ENCODE data around the gene OSBPL7.

Gene OSBPL7

GRCh38 chr17:47847341-47848197 lies 26.0 kb upstream of the OSBPL7 start:
- no peak for DNase-seq (ENCODE audit: low read depth in 2 of 2)

DNA sequence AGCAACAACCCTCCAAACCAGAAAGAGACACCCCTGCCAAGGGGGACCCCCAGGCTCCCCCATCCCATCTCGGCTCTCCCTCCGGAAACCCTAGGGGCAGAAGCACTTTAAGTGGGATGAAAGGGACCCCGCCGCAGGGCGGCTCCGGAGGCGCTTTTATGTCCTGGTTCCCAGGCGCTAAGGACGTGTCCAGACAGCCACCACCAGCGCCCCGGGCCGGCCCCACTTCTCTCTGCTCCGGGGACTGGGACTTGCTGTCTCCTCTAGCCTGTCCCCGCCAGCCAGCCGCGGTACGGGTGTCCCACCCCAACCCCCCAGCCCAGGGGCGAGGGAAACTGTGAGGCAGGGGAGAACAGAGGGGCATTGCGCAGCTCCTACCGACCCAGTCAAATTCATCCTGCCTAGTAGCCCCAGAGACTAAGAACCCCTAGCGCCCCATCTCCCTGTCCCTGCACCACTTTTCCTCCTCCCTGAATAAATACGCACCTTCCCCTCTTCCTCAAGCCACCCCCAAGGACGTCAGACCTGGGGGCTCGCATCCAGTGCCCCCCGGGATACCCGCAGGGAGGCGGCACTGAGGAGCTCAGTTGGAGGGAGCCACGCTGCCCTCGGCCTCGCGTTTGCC lies 25.2 kb upstream of the OSBPL7 start:
- DNase-seq (ENCODE audit: low read depth in 2 of 2) = no peak

GRCh38 chr17:47845716-47846075 lies 24.1 kb upstream of the OSBPL7 start:
- DNase-seq (ENCODE audit: low read depth in 2 of 2) = no peak

DNA sequence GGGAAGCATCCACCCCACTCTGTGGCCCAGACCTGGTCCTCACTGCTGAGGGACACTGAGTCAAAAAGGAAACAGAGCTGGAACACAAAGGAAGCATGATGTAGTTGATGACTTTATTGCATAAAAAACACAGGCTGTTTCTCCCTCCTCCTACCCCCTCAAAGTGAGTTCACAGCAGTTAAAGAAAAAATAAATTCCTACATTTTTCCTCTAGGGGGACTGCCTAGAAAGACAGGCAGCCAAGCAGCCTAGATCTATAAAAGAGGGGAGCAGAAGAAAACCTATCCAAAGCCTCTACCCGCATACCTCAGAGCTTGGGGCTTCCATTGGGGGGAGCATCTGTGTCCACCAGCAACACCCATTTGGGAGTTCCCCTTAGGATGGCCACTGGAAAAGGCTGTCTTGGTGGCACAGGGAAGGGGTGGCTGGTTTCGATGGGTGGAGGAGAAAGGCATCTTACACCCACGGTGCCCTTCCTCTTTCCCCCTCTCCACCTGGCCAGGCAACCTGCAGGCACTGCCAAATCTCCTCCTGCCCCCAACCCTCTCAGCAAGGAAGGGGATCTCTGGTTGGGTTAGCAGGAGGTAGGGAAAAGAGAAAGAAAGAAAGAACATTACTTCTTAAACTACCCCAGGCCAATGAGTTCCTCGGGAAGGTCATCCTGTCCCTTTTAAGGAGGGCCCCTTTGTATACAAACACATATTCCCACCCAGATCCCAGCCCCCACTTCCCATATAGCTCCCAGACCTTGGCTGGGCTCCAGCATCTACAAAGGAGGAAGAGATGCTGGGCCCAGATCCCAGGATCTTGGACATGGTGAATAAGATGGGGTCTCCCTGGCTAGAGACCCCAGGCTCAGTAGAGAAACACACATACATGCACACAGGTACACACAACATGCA lies 23.5 kb upstream of the OSBPL7 start:
- no peak for DNase-seq (ENCODE audit: low read depth in 2 of 2)

DNA sequence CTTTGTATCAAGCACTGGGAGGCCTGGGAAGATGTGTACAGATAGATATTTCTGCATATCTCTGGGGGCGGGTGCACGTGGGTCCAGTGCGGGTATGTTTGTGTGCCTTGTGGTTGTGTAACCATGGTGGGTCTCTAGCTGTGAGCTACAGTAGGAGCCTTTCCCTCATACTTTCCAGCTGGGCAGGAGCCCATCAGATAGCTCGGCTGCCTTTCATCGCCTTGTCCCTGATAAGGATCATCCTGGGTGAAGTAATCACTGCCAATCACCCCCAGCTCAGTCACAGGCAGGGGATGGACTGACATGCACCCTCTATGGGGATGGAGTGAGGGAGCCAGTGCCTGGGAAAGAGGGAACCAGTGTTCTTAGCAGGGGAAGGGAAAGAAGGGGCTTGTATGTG lies 22.6 kb upstream of the OSBPL7 start:
- DNase-seq (ENCODE audit: low read depth in 2 of 2) = no peak

GRCh38 chr17:47843391-47843730 lies 21.8 kb upstream of the OSBPL7 start:
- DNase-seq (ENCODE audit: low read depth in 2 of 2) = no peak

- no peak for DNase-seq (ENCODE audit: low read depth in 2 of 2)
Observed at GRCh38 chr17:47841488-47842291, 20.1 kb upstream of the OSBPL7 start.

DNA sequence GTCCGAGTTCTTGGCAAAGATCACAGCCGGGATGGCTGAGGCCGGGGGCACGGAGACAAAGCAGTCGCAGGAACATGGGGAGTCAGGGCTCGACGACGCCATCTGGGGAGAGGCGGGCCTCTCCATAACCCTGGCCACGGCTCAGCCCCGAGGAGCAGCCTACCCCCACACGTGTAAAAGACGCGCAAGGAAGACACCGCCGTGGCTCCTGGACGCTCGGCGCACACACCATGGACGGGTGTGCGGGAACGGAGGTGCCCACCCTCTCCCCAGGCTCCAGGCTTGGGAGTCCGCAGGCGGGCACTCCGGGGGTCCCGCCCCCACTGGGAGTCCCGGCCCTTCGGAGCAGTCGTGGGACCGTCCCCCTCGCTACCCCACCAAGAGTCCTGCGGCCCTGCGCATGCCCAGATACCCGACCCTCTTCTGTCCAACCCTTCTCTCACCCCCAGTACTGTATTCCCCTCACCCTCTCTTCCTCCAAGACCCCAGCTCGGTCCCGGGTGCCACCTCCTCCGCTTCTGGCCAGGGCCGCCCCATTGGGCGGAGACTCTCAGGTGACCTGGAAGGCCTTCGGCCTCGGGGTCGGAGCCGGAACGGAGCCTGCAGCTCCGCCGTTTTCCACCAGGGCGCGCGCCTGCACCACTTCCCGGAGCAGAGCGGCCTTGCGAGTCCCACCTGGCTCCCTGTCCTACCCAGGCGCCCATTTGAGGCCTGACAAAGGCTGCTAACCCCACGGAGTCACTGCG lies 19.3 kb upstream of the OSBPL7 start, which contains the start of gene SCRN2:
TSS of gene SCRN2 (minus strand) at position 532 of the 746 bp plus-strand sequence. CDS start at position 102, 430 bp downstream.
- peak; percentile 41 to 51 for DNase-seq (ENCODE audit: low read depth in 2 of 2)

DNA sequence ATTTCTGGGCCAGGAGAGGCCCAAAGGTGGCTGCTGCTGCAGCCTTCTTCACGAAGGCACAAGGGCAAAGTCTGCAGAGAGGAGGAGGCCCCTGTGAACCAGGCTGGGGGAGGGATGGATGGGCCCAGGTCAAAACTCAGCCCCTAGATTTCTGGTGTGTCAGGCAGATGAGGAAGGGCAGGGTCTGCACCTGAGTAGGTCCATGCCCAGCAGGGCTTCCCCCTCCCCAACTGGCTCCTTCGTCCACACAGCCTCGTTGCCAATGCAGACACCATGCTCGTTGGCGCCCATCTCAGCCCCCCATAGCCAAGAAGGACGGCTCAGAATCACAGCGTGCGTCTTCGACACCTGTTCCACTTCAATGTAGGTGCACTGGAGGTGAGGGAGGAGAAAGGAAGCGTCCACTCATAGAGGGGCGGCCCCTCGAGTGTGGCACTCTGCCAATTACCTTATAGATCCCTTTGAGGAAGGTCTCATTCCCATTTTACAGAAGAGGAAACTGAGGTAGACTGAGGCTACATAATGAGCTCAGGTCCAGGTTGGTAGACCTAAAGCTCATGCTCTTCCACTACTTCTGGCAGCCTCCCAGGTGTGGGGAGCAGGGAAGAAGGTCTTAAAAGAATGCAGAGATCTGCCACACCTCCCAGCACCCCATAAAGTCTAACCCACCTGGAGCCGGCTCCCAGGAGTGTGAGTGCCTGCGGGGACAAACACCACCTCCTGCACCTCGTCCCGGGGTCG lies 18.6 kb upstream of the OSBPL7 start:
- DNase-seq (ENCODE audit: low read depth in 2 of 2) = no peak

- DNase-seq (ENCODE audit: low read depth in 2 of 2) = no peak
Observed at GRCh38 chr17:47839071-47839470, 17.5 kb upstream of the OSBPL7 start.

- DNase-seq (ENCODE audit: low read depth in 2 of 2) = no peak
Observed at GRCh38 chr17:47838636-47839035, 17.0 kb upstream of the OSBPL7 start.

GRCh38 chr17:47837401-47838039 lies 15.9 kb upstream of the OSBPL7 start:
- no peak for DNase-seq (ENCODE audit: low read depth in 2 of 2)

DNA sequence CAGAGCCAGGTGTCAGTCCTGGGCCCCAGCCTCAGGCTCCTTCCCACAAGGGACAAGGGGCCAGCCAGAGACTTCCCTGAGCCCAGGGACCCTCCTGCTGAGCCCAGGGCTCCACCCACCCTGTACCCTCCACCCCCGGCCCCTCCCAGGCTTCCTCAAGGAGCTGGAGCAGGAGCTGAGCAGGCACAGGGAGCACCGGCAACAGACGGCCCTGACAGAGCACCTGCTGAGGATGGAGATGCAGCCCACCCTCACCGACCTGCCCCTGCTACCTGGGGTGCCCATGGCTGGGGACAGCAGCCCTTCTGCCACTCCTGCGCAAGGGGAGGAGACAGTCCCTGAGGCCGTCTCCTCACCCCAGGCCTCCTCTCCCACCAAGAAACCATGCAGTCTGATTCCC lies 15.0 kb upstream of the OSBPL7 start:
- DNase-seq (ENCODE audit: low read depth in 2 of 2) = no peak

- no peak for DNase-seq (ENCODE audit: low read depth in 2 of 2)
Observed at GRCh38 chr17:47834756-47835155, 13.2 kb upstream of the OSBPL7 start.

- DNase-seq (ENCODE audit: low read depth in 2 of 2) = no peak
Observed at GRCh38 chr17:47831934-47832327, 10.3 kb upstream of the OSBPL7 start.

DNA sequence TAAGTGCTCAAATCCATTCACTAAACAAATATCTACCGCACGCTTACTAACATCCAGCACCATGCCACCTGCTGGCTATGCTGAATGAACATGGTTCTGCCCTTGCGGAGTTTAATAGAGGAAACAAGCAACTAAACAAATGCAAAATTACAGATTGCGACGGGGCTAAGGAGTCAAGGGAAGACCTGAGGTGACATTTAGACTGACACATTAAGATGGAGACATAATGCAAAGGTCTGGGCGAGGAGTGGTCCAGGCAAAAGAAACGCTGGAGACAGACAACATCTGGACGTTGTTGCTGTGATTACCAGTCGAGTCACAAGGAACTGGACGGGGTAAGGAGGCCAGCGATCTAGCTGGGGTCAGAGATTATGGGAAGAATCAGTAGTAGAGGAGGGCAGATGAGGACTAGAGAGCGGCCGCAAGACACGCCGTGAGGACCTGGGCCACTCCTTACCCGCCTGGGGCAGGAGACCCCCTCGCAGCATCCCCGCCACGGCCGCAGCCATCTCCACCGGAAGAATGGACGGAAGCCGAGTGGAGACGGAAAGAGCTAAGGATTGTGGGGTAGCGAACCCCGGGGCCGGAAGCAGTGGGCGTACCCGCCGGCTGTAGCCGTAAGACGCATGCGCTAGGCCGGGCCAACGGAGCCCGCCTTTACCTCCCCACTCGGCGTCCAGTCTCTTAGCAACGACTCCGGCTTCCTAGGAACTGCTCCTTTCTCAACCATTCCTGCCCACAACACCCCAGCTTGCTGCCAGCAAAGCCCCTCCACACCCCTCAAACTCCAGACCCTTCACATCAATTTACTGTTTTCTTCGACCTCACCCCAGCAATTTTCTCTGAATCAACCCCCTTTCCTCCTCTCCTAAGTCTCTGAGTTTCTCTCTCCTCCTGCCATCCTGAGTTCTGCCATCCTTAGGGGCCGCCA lies 9.7 kb upstream of the OSBPL7 start, which contains the start of the genes LRRC46 and MRPL10:
TSS of gene LRRC46 (plus strand) at position 668 of the 931 bp plus-strand sequence. CDS start 320 bp downstream, outside the sequence.
TSS of gene MRPL10 (minus strand) at position 539 of the 931 bp plus-strand sequence. CDS start at position 509, 30 bp downstream.
- DNase-seq (ENCODE audit: low read depth in 2 of 2) = peak; percentile 82 to 83

DNA sequence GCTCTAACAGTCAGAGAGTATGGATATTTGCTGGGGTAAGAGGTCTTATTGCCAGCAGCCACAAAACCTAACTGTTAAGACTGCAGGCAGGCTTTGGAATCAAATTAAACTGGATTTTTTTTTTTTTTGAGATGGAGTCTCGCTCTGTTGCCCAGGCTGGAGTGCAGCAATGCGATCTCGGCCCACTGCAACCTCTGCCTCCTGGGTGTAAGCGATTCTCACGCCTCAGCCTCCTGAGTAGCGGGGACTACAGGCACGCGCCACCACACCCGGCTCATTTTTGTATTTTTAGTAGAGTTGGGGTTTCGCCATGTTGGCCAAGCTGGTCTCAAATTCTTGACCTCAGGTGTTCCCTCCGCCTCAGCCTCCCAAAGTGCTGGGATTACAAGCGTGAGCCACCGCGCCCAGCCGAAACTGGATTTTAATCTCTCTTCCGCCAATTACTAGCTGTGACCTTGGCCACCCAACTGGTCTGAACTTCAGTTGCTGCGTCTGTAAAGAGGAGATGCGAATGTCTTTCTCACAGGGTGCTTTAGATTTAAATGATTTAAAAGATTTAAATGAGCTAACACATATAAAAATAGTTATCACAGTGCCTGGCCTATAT lies 8.9 kb upstream of the OSBPL7 start:
- DNase-seq (ENCODE audit: low read depth in 2 of 2) = no peak

DNA sequence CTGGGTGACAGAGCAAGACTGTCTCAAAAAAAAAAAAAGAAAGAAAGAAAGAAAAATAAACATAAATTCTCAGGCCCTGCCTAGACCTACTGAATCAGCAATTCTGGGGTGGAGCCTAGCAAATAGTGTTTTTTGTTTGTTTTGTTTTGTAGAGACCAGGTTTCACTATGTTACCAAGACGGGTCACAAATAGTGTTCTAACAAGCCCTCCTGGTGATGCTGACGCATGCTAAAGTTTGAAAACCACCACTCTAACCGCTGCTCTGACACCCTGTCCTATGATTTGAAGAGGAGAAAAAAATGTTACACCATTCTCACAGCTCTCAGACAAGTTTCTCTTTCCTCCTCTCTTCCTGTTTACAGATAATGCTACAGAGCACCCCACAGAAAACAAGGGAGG lies 8.3 kb upstream of the OSBPL7 start:
- DNase-seq (ENCODE audit: low read depth in 2 of 2) = no peak
